NB4 (cell line): ENCODE data around the gene OSBPL9.

Experiments used
- POLR2A ChIP-seq: IDR thresholded peaks from 2 replicates; pipeline ENCODE4 v1.6.1; 2011; ENCODE audit warnings: mild to moderate bottlenecking; ENCODE audit not compliant: insufficient read length; ENCODE audit errors: extremely low read depth
- TF ChIP-seq, protein P1 (sequence below): IDR thresholded peaks from one replicate; pipeline ENCODE4 v1.5.1; 2012; ENCODE audit warnings: low read depth, low read length
- TF ChIP-seq, protein P2 (sequence below): IDR thresholded peaks from 2 replicates; pipeline ENCODE4 v1.6.1; 2011; ENCODE audit warnings: low read depth, low read length

DNA sequence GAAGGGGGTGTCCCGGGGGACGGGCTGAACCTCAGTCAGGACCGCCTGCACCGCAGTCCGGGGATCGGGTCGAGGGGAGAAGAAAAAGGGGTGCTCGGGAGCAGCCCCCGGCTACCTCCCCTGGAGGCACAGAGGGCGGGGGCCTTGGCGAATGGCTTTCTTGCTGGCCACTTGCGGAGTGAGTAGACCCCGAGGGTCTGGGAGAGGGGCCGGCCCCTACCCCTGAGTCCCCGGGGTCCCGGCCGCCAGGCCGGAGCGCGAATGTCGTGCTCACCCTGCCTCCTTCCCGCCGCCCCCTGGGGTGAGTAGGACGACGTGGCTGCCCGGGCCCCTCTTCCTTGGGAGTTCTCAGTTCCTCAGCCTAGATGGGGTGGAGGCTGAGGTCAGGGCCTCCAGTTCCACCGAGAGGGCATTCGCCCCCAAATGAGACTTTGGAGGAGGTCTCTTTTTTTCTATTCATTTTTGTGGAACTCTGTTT, 113.0 kb downstream of the OSBPL9 start:
- TF ChIP-seq, protein P1, sequence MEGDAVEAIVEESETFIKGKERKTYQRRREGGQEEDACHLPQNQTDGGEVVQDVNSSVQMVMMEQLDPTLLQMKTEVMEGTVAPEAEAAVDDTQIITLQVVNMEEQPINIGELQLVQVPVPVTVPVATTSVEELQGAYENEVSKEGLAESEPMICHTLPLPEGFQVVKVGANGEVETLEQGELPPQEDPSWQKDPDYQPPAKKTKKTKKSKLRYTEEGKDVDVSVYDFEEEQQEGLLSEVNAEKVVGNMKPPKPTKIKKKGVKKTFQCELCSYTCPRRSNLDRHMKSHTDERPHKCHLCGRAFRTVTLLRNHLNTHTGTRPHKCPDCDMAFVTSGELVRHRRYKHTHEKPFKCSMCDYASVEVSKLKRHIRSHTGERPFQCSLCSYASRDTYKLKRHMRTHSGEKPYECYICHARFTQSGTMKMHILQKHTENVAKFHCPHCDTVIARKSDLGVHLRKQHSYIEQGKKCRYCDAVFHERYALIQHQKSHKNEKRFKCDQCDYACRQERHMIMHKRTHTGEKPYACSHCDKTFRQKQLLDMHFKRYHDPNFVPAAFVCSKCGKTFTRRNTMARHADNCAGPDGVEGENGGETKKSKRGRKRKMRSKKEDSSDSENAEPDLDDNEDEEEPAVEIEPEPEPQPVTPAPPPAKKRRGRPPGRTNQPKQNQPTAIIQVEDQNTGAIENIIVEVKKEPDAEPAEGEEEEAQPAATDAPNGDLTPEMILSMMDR: no peak
- peak; percentile 18 for TF ChIP-seq POLR2A
- TF ChIP-seq, protein P2, sequence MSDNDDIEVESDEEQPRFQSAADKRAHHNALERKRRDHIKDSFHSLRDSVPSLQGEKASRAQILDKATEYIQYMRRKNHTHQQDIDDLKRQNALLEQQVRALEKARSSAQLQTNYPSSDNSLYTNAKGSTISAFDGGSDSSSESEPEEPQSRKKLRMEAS: no peak; the same call in 1 of the 2 replicates
